Upper lobe of right lung (tissue), 1 donor: ENCODE measurements around the gene VGF. TPM values are rescaled to one million over a fixed set of nuclear protein-coding genes. Genes with fewer than 3 reads are reported as not detected.
A peak's percentile ranks its signal among the peaks of the same experiment; 100 is the strongest.

ENCODE experiments used
- ATAC-seq: fragments of 200-7000 bp; cut with Tn5 transposase; one replicate; pipeline ENCODE4 v1.9.1; 2020; ENCODE audit warnings: mild to moderate bottlenecking, moderate library complexity
- DNase-seq: peaks from one replicate; pipeline ENCODE4 v3.0.0-alpha.2; 2020
- H3K27ac ChIP-seq: fragments of 200-600 bp; one replicate; pipeline ENCODE4 v1.8.0; 2022
- H3K27me3 ChIP-seq: fragments of 200-600 bp; one replicate; pipeline ENCODE4 v1.8.0; 2022; ENCODE audit warnings: mild to moderate bottlenecking
- H3K36me3 ChIP-seq: fragments of 200-600 bp; one replicate; pipeline ENCODE4 v1.8.0; 2022
- H3K4me1 ChIP-seq: fragments of 200-600 bp; one replicate; pipeline ENCODE4 v1.8.0; 2022
- H3K4me3 ChIP-seq: fragments of 200-600 bp; one replicate; pipeline ENCODE4 v1.8.0; 2022; ENCODE audit warnings: mild to moderate bottlenecking
- H3K9me3 ChIP-seq: fragments of 200-600 bp; one replicate; pipeline ENCODE4 v1.8.0; 2022
- intact Hi-C: fragments of 100-400 bp; cut with DNase I; formaldehyde crosslinking; loops from one replicate; pipeline ENCODE4 v1.11.0; 2022
- total RNA-seq: library from RNA; stranded (reverse); fragmentation: NEBNext Ultra II Directional; extraction: Animal tissue kit (Norgen Biotek cat#: 25700); gene quantifications from one replicate; pipeline ENCODE4 v1.2.1, GENCODE V29; 2021
- TF ChIP-seq, protein P1 (sequence below): fragments of 200-600 bp; IDR thresholded peaks from one replicate; pipeline ENCODE4 v1.8.0; 2022; ENCODE audit warnings: antibody characterized with exemption
- donor health status: DM: no; HTN: yes; CAD: no; lungs with severe emphysema.

Gene VGF
- total RNA-seq, 1 donor from 2014 or later: not detected

GRCh38 chr7:101174322-101174854 is 9.0 kb upstream of the VGF start:
- Histone ChIP-seq H3K9me3 (no peaks in the 10 kb centered on the region), H3K4me3 (no peak overlapping the region), H3K27ac (no peak overlapping the region), H3K36me3 (no peaks in the 10 kb centered on the region), H3K27me3 (peaks cover 100% of the 10 kb centered on the region), H3K4me1 (peaks cover 25% of the 10 kb centered on the region)
- ATAC-seq: no peak
- intact Hi-C loops: no loop called here
- DNase-seq: no peak
- TF ChIP-seq, protein P1, sequence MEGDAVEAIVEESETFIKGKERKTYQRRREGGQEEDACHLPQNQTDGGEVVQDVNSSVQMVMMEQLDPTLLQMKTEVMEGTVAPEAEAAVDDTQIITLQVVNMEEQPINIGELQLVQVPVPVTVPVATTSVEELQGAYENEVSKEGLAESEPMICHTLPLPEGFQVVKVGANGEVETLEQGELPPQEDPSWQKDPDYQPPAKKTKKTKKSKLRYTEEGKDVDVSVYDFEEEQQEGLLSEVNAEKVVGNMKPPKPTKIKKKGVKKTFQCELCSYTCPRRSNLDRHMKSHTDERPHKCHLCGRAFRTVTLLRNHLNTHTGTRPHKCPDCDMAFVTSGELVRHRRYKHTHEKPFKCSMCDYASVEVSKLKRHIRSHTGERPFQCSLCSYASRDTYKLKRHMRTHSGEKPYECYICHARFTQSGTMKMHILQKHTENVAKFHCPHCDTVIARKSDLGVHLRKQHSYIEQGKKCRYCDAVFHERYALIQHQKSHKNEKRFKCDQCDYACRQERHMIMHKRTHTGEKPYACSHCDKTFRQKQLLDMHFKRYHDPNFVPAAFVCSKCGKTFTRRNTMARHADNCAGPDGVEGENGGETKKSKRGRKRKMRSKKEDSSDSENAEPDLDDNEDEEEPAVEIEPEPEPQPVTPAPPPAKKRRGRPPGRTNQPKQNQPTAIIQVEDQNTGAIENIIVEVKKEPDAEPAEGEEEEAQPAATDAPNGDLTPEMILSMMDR: no peak

DNA sequence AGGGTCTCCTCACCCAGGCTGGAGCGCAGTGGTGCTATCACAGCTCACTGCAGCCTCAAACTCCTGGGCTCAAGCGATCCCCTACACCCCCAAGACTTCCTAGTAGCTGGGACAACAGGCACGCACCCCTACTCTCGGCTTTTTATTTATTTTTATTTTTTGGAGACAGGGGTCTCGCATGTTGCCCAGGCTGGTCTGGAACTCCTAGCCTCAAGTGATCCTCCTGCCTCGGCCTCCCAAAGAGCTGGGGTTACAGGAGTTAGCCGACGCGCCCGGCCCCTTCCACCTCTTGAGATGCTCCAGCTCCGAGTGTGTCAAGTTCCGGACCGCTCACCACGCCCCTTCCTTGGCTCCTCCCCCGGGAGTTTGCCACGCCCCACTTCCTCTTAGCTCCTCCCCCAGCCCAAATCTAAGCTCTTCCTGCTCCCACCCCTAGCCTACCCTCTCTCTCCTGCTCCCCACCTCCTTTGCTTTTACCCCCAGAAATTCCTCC is 8.4 kb upstream of the VGF start:
- H3K27me3 ChIP-seq: peaks cover 100% of the 10 kb centered on the region
- no peak overlapping the region for H3K27ac ChIP-seq
- H3K4me1 ChIP-seq: peaks cover 25% of the 10 kb centered on the region
- intact Hi-C loops: no loop called here
- TF ChIP-seq, protein P1: no peak
- ATAC-seq (peak; percentile 58), DNase-seq (no peak)
- H3K36me3 ChIP-seq: no peaks in the 10 kb centered on the region
- H3K4me3 ChIP-seq: no peak overlapping the region
- no peaks in the 10 kb centered on the region for H3K9me3 ChIP-seq

- Histone ChIP-seq H3K9me3 (no peaks in the 10 kb centered on the region), H3K4me3 (no peak overlapping the region), H3K36me3 (no peaks in the 10 kb centered on the region), H3K4me1 (peaks cover 25% of the 10 kb centered on the region), H3K27me3 (peaks cover 100% of the 10 kb centered on the region), H3K27ac (no peak overlapping the region)
- DNase-seq (peak; percentile 91), ATAC-seq (peak; percentile 67)
- TF ChIP-seq, protein P1: no peak
- intact Hi-C loops: no loop called here
These were observed 7.7 kb upstream of the VGF start for GRCh38 chr7:101172854-101173751.

- DNase-seq (no peak), ATAC-seq (no peak)
- Histone ChIP-seq H3K27me3 (peaks cover 100% of the 10 kb centered on the region), H3K36me3 (no peaks in the 10 kb centered on the region), H3K4me1 (peaks cover 25% of the 10 kb centered on the region), H3K4me3 (no peak overlapping the region), H3K9me3 (no peaks in the 10 kb centered on the region), H3K27ac (no peak overlapping the region)
- intact Hi-C loops: no loop called here
- TF ChIP-seq, protein P1: no peak
These were observed 6.9 kb upstream of the VGF start for GRCh38 chr7:101172005-101172853.

DNA sequence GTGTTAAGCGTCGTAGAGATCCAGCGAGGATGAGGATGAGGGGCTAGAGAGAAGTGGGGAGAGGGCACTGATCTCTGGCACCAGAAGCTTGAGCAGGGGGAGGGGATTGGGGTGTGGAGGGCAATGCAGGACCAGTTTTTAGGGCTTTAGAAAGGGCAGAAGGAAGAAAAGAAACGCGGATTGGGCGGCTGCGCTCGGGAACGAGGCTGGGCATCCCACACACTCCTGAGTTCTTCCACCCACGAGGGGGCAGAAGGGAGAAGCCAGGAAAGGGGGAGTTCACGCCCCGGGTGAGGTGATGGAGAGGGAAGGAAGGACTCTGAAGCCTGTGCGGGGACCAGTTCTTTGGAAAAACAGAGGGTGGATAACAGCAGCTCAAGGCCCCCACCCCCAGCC is 6.1 kb upstream of the VGF start:
- no peak for DNase-seq
- peaks cover 25% of the 10 kb centered on the region for H3K4me1 ChIP-seq
- no peak for ATAC-seq
- H3K27me3 ChIP-seq: peaks cover 98% of the 10 kb centered on the region
- H3K9me3 ChIP-seq: no peaks in the 10 kb centered on the region
- intact Hi-C loops: no loop called here
- H3K4me3 ChIP-seq: no peak overlapping the region
- no peak overlapping the region for H3K27ac ChIP-seq
- TF ChIP-seq, protein P1: no peak
- H3K36me3 ChIP-seq: no peaks in the 10 kb centered on the region
